ENCODE results near the gene SPATC1L.
"Not testable (repeated sequence)": the region's sequence is repeated elsewhere in the genome, so short reads cannot be mapped to it uniquely, and the experiment has no call there.

The SPATC1L gene

GRCh38 chr21:46147429-46147828 is 36.8 kb downstream of the SPATC1L start:
- DNase-seq = not testable (repeated sequence)

GRCh38 chr21:46146856-46147255 is 37.4 kb downstream of the SPATC1L start:
- no peak for DNase-seq

GRCh38 chr21:46145840-46146691 is 38.2 kb downstream of the SPATC1L start:
- DNase-seq = no peak

- no peak for DNase-seq
These were observed 39.0 kb downstream of the SPATC1L start for GRCh38 chr21:46145159-46145839.

GRCh38 chr21:46144464-46145070 is 39.7 kb downstream of the SPATC1L start:
- no peak for DNase-seq

- no peak for DNase-seq
These were observed 41.4 kb downstream of the SPATC1L start for GRCh38 chr21:46142582-46143473.

- DNase-seq = no peak
These were observed 42.3 kb downstream of the SPATC1L start for GRCh38 chr21:46141767-46142581.

GRCh38 chr21:46140352-46141003 is 43.8 kb downstream of the SPATC1L start:
- DNase-seq = not testable (repeated sequence)

GRCh38 chr21:46139686-46140085 is 44.6 kb downstream of the SPATC1L start:
- DNase-seq = no peak

GRCh38 chr21:46138383-46138970 is 45.8 kb downstream of the SPATC1L start:
- DNase-seq = no peak

- DNase-seq = no peak
These were observed 46.4 kb downstream of the SPATC1L start for GRCh38 chr21:46137908-46138307.

GRCh38 chr21:46136739-46137349 is 47.4 kb downstream of the SPATC1L start:
- DNase-seq = no peak

GRCh38 chr21:46135782-46136395 is 48.4 kb downstream of the SPATC1L start:
- peak; percentile 45 for DNase-seq

- no peak for DNase-seq
These were observed 52.2 kb downstream of the SPATC1L start for GRCh38 chr21:46131838-46132651.

- no peak for DNase-seq
These were observed 52.7 kb downstream of the SPATC1L start for GRCh38 chr21:46131588-46131837.

- no peak for DNase-seq
These were observed 53.2 kb downstream of the SPATC1L start for GRCh38 chr21:46130831-46131587.

- no peak for DNase-seq
These were observed 54.2 kb downstream of the SPATC1L start for GRCh38 chr21:46129846-46130651.

All from fibroblast of upper back skin (primary cell).